IPS-15b (cell line): ENCODE measurements around the gene DRICH1.
"Not testable (repeated sequence)": the region's sequence is repeated elsewhere in the genome, so short reads cannot be mapped to it uniquely, and the experiment has no call there.

ENCODE experiments used
- H3K27me3 ChIP-seq: one replicate; pipeline ENCODE4 v1.6.1; 2013; ENCODE audit warnings: low read length; ENCODE audit not compliant: control insufficient read depth, insufficient read depth
- H3K36me3 ChIP-seq: one replicate; pipeline ENCODE4 v1.6.1; 2013; ENCODE audit warnings: low read length; ENCODE audit not compliant: control insufficient read depth, insufficient read depth
- H3K4me1 ChIP-seq: one replicate; pipeline ENCODE4 v1.6.1; 2013; ENCODE audit warnings: mild to moderate bottlenecking, low read length; ENCODE audit not compliant: control insufficient read depth, insufficient read depth
- H3K4me3 ChIP-seq: one replicate; pipeline ENCODE4 v1.5.1; 2013; ENCODE audit warnings: low read depth, low read length
- H3K9ac ChIP-seq: one replicate; pipeline ENCODE4 v1.6.1; 2013; ENCODE audit warnings: low read depth, mild to moderate bottlenecking, low read length
- H3K9me3 ChIP-seq: one replicate; pipeline ENCODE4 v1.6.1; 2013; ENCODE audit warnings: mild to moderate bottlenecking, low read length; ENCODE audit not compliant: control insufficient read depth, insufficient read depth

The DRICH1 gene

GRCh38 chr22:23632178-23632577 lies at the start of gene DRICH1:
TSS of gene DRICH1 (minus strand) at chr22:23632321. CDS start at chr22:23632023, 298 bp downstream.
- no peak within 1 kb of the TSS for H3K9ac ChIP-seq
- H3K9me3 ChIP-seq: no peaks in the 10 kb centered on the region
- no peaks in the 10 kb centered on the region for H3K4me1 ChIP-seq
- H3K4me3 ChIP-seq: no peak within 1 kb of the TSS
- no peaks in the 10 kb centered on the region for H3K27me3 ChIP-seq
- no peaks in the 10 kb centered on the region for H3K36me3 ChIP-seq

GRCh38 chr22:23681026-23681809 lies 49.1 kb upstream of the DRICH1 start:
- Histone ChIP-seq H3K36me3 (peaks cover 18% of the 10 kb centered on the region), H3K27me3 (no peaks in the 10 kb centered on the region), H3K9me3 (no peaks in the 10 kb centered on the region), H3K4me3 (no peak overlapping the region), H3K9ac (no peak overlapping the region), H3K4me1 (no peaks in the 10 kb centered on the region)

GRCh38 chr22:23678133-23678532 lies 46.0 kb upstream of the DRICH1 start:
- Histone ChIP-seq H3K4me3 (no peak overlapping the region), H3K36me3 (peaks cover 7% of the 10 kb centered on the region), H3K4me1 (peaks cover 3% of the 10 kb centered on the region), H3K27me3 (no peaks in the 10 kb centered on the region), H3K9me3 (no peaks in the 10 kb centered on the region), H3K9ac (no peak overlapping the region)

GRCh38 chr22:23677701-23677995 lies 45.5 kb upstream of the DRICH1 start:
- Histone ChIP-seq H3K27me3 (no peaks in the 10 kb centered on the region), H3K4me3 (no peak overlapping the region), H3K36me3 (peaks cover 4% of the 10 kb centered on the region), H3K4me1 (peaks cover 3% of the 10 kb centered on the region), H3K9ac (no peak overlapping the region), H3K9me3 (no peaks in the 10 kb centered on the region)

- not testable (repeated sequence) for H3K9ac ChIP-seq, H3K4me3 ChIP-seq, H3K27me3 ChIP-seq, H3K4me1 ChIP-seq, H3K36me3 ChIP-seq, H3K9me3 ChIP-seq
Measured at GRCh38 chr22:23676841-23677700, 45.0 kb upstream of the DRICH1 start.

- no peak overlapping the region for H3K4me3 ChIP-seq
- H3K9ac ChIP-seq: no peak overlapping the region
Measured at GRCh38 chr22:23675502-23676415, 43.6 kb upstream of the DRICH1 start.

GRCh38 chr22:23674886-23675501 lies 42.9 kb upstream of the DRICH1 start:
- not testable (repeated sequence) for H3K4me1 ChIP-seq, H3K4me3 ChIP-seq, H3K9me3 ChIP-seq, H3K9ac ChIP-seq, H3K27me3 ChIP-seq, H3K36me3 ChIP-seq

More at GRCh38 chr22:23675502-23676415, 43.6 kb upstream of the DRICH1 start:
- H3K27me3 ChIP-seq: no peaks in the 10 kb centered on the region
- peaks cover 4% of the 10 kb centered on the region for H3K36me3 ChIP-seq
- H3K9me3 ChIP-seq: no peaks in the 10 kb centered on the region
- H3K4me1 ChIP-seq: peaks cover 3% of the 10 kb centered on the region

- H3K4me1 ChIP-seq: peaks cover 3% of the 10 kb centered on the region
- no peaks in the 10 kb centered on the region for H3K27me3 ChIP-seq
- peaks cover 4% of the 10 kb centered on the region for H3K36me3 ChIP-seq
- no peak overlapping the region for H3K4me3 ChIP-seq
- H3K9ac ChIP-seq: no peak overlapping the region
- H3K9me3 ChIP-seq: no peaks in the 10 kb centered on the region
Measured at GRCh38 chr22:23673826-23674690, 41.9 kb upstream of the DRICH1 start.

- Histone ChIP-seq H3K4me3 (no peak overlapping the region), H3K36me3 (peaks cover 4% of the 10 kb centered on the region), H3K27me3 (no peaks in the 10 kb centered on the region), H3K9ac (no peak overlapping the region), H3K4me1 (peaks cover 3% of the 10 kb centered on the region), H3K9me3 (no peaks in the 10 kb centered on the region)
Measured at GRCh38 chr22:23673050-23673620, 41.0 kb upstream of the DRICH1 start.

GRCh38 chr22:23672307-23673049 lies 40.4 kb upstream of the DRICH1 start:
- not testable (repeated sequence) for H3K27me3 ChIP-seq, H3K36me3 ChIP-seq, H3K4me1 ChIP-seq, H3K4me3 ChIP-seq, H3K9ac ChIP-seq, H3K9me3 ChIP-seq
